ENCODE data around the gene MGA.

GRCh38 chr15:41783296-41783695, 123.1 kb downstream of the MGA start:
- no peak for TF ChIP-seq CTCF (IDR thresholded peaks at IDR 0.05; ENCODE audit: insufficient read depth, low read depth, low read length)
- TF ChIP-seq EZH2 (IDR thresholded peaks at IDR 0.05; ENCODE audit: insufficient read depth, low read length) = no peak

Measured in astrocyte (in vitro differentiated cells and primary cell).